SK-N-SH treated with all-trans-retinoic acid at 6 μM for 48 hours (cell line): ENCODE data around the gene GTPBP3.

Experiments
- ATAC-seq: fragments of 200-7000 bp; cut with Tn5 transposase; 3 replicates; pipeline ENCODE4 v1.9.1; 2020; ENCODE audit warnings: mild to moderate bottlenecking, moderate library complexity
- ARNTL ChIP-seq: fragments of 450-650 bp; formaldehyde crosslinking; IDR thresholded peaks from 2 replicates; pipeline ENCODE4 v1.5.0; 2020; ENCODE audit warnings: low read depth, mild to moderate bottlenecking, moderate library complexity, borderline replicate concordance
- BACH2 ChIP-seq: fragments of 250-450 bp; sonication (Bioruptor Pico); IDR thresholded peaks from 2 replicates; pipeline ENCODE4 v1.9.0; 2021; ENCODE audit warnings: mild to moderate bottlenecking, borderline replicate concordance
- CREB5 ChIP-seq: fragments of 250-450 bp; sonication (Bioruptor Pico); IDR thresholded peaks from 2 replicates; pipeline ENCODE4 v1.5.1; 2020; ENCODE audit warnings: low read depth, mild to moderate bottlenecking, moderate library complexity
- CSDC2 ChIP-seq: fragments of 250-450 bp; sonication (Bioruptor Pico); IDR thresholded peaks from 2 replicates; pipeline ENCODE4 v1.5.0; 2020; ENCODE audit warnings: mild to moderate bottlenecking, moderate library complexity
- CSRNP3 ChIP-seq: fragments of 250-450 bp; sonication (Bioruptor Pico); IDR thresholded peaks from 2 replicates; pipeline ENCODE4 v1.5.1; 2021; ENCODE audit warnings: mild to moderate bottlenecking, moderate library complexity
- GLIS3 ChIP-seq: fragments of 250-450 bp; sonication (Bioruptor Pico); IDR thresholded peaks from 2 replicates; pipeline ENCODE4 v1.5.0; 2020; ENCODE audit warnings: mild to moderate bottlenecking, moderate library complexity
- ISL1 ChIP-seq: fragments of 250-450 bp; sonication (Bioruptor Pico); IDR thresholded peaks from 2 replicates; pipeline ENCODE4 v2.1.2; 2022; ENCODE audit warnings: mild to moderate bottlenecking, moderate library complexity
- PATZ1 ChIP-seq: fragments of 250-450 bp; sonication (Bioruptor Pico); IDR thresholded peaks from 2 replicates; pipeline ENCODE4 v1.8.0; 2020; ENCODE audit warnings: mild to moderate bottlenecking, moderate library complexity, borderline replicate concordance
- POU6F1 ChIP-seq: fragments of 250-450 bp; sonication (Bioruptor Pico); IDR thresholded peaks from 2 replicates; pipeline ENCODE4 v1.8.0; 2021; ENCODE audit warnings: low read depth, mild to moderate bottlenecking, moderate library complexity, borderline replicate concordance
- PPARA ChIP-seq: fragments of 250-450 bp; sonication (Bioruptor Pico); IDR thresholded peaks from 2 replicates; pipeline ENCODE4 v1.5.0; 2020; ENCODE audit warnings: mild to moderate bottlenecking, borderline replicate concordance
- RARB ChIP-seq: fragments of 250-450 bp; sonication (Bioruptor Pico); IDR thresholded peaks from 2 replicates; pipeline ENCODE4 v1.8.0; 2021; ENCODE audit warnings: mild to moderate bottlenecking, moderate library complexity
- SNAI2 ChIP-seq: fragments of 250-450 bp; sonication (Bioruptor Pico); IDR thresholded peaks from 2 replicates; pipeline ENCODE4 v1.5.0; 2020; ENCODE audit warnings: mild to moderate bottlenecking, moderate library complexity
- TCF4 ChIP-seq: fragments of 250-450 bp; sonication (Bioruptor Pico); IDR thresholded peaks from 2 replicates; pipeline ENCODE4 v1.8.0; 2021; ENCODE audit warnings: mild to moderate bottlenecking, moderate library complexity, borderline replicate concordance
- TSHZ2 ChIP-seq: fragments of 250-450 bp; sonication (Bioruptor Pico); IDR thresholded peaks from 2 replicates; pipeline ENCODE4 v1.5.0; 2020; ENCODE audit warnings: mild to moderate bottlenecking, moderate library complexity
- ZC3H10 ChIP-seq: fragments of 250-450 bp; sonication (Bioruptor Pico); IDR thresholded peaks from 2 replicates; pipeline ENCODE4 v1.5.1; 2021; ENCODE audit warnings: mild to moderate bottlenecking, moderate library complexity
- ZFP3 ChIP-seq: fragments of 250-450 bp; sonication (Bioruptor Pico); IDR thresholded peaks from 2 replicates; pipeline ENCODE4 v1.5.0; 2020; ENCODE audit warnings: mild to moderate bottlenecking, moderate library complexity
- ZFP30 ChIP-seq: fragments of 450-650 bp; formaldehyde crosslinking; IDR thresholded peaks from 2 replicates; pipeline ENCODE4 v1.5.0; 2022; ENCODE audit warnings: mild to moderate bottlenecking, moderate library complexity
- ZNF565 ChIP-seq: fragments of 450-650 bp; formaldehyde crosslinking; conservative IDR thresholded peaks from 2 replicates; pipeline ENCODE4 v1.5.0; 2020; ENCODE audit warnings: low read depth, mild to moderate bottlenecking, moderate library complexity
- ZNF70 ChIP-seq: fragments of 450-650 bp; formaldehyde crosslinking; IDR thresholded peaks from 2 replicates; pipeline ENCODE4 v1.5.0; 2020; ENCODE audit warnings: mild to moderate bottlenecking, moderate library complexity
- ZNF8 ChIP-seq: fragments of 450-650 bp; formaldehyde crosslinking; IDR thresholded peaks from 2 replicates; pipeline ENCODE4 v1.5.0; 2020; ENCODE audit warnings: mild to moderate bottlenecking, moderate library complexity

GTPBP3 gene

GRCh38 chr19:17296976-17297375, 40.4 kb upstream of the GTPBP3 start:
- no peak for ATAC-seq
- no peak for TF ChIP-seq SNAI2 (CRISPR knock-in tag)
- TF ChIP-seq GLIS3 (CRISPR knock-in tag), result no peak
- no peak for TF ChIP-seq RARB (CRISPR knock-in tag)
- TF ChIP-seq CREB5 (CRISPR knock-in tag), result no peak
- TF ChIP-seq ZFP30 (CRISPR knock-in tag), result no peak
- TF ChIP-seq ARNTL (CRISPR knock-in tag), result no peak
- no peak for TF ChIP-seq ZNF565 (CRISPR knock-in tag)
- no peak for TF ChIP-seq ZFP3
- TF ChIP-seq CSDC2 (CRISPR knock-in tag), result no peak
- no peak for TF ChIP-seq ZC3H10
- no peak for TF ChIP-seq PATZ1 (CRISPR knock-in tag)
- no peak for TF ChIP-seq ZNF70 (CRISPR knock-in tag)
- TF ChIP-seq ISL1 (CRISPR knock-in tag), result no peak
- TF ChIP-seq POU6F1 (CRISPR knock-in tag), result no peak
- TF ChIP-seq CSRNP3 (CRISPR knock-in tag), result no peak
- TF ChIP-seq, all 23 proteins: peak for 0

- ATAC-seq, result no peak
- TF ChIP-seq ZNF8 (CRISPR knock-in tag), result no peak
- no peak for TF ChIP-seq SNAI2 (CRISPR knock-in tag)
- TF ChIP-seq PATZ1 (CRISPR knock-in tag), result no peak
- TF ChIP-seq GLIS3 (CRISPR knock-in tag), result no peak
- TF ChIP-seq RARB (CRISPR knock-in tag), result no peak
- TF ChIP-seq ZNF70 (CRISPR knock-in tag), result no peak
- no peak for TF ChIP-seq ISL1 (CRISPR knock-in tag)
- TF ChIP-seq PPARA (CRISPR knock-in tag), result no peak
- no peak for TF ChIP-seq ZFP3
- no peak for TF ChIP-seq BACH2
- TF ChIP-seq ZC3H10, result no peak
- TF ChIP-seq CREB5 (CRISPR knock-in tag), result no peak
- no peak for TF ChIP-seq CSRNP3 (CRISPR knock-in tag)
- TF ChIP-seq TSHZ2 (CRISPR knock-in tag), result no peak
- TF ChIP-seq ARNTL (CRISPR knock-in tag), result no peak
- no peak for TF ChIP-seq ZFP30 (CRISPR knock-in tag)
- TF ChIP-seq TCF4 (CRISPR knock-in tag), result no peak
- no peak for TF ChIP-seq CSDC2 (CRISPR knock-in tag)
Measured at GRCh38 chr19:17300992-17301619, 36.2 kb upstream of the GTPBP3 start.
